Endothelial cell of umbilical vein (primary cell): ENCODE data around the gene ADD2.

Source experiments
- CTCF ChIP-seq, 2 donors: IDR thresholded peaks; 1 replicate in 1 of 2; 2 replicates in 1 of 2; pipeline ENCODE4 v1.5.1; 2011; ENCODE audit warnings: low read length in 2 of 2, mild to moderate bottlenecking in 2 of 2, moderate library complexity in 2 of 2, control low read depth in 1 of 2, inconsistent platforms in 1 of 2, low read depth in 1 of 2; ENCODE audit not compliant: insufficient read depth in 1 of 2; ENCODE audit errors: extremely low read depth in 1 of 2
- EZH2 ChIP-seq: IDR thresholded peaks from 2 replicates; pipeline ENCODE4 v1.6.1; 2012; ENCODE audit warnings: borderline replicate concordance, low read depth, mild to moderate bottlenecking, moderate library complexity, low read length, inconsistent platforms; ENCODE audit not compliant: severe bottlenecking
- FOS ChIP-seq: IDR thresholded peaks from 2 replicates; pipeline ENCODE4 v1.6.1; 2011; ENCODE audit warnings: mild to moderate bottlenecking, low read length, moderate library complexity, borderline replicate concordance; ENCODE audit not compliant: insufficient read depth
- MAX ChIP-seq: IDR thresholded peaks from 2 replicates; pipeline ENCODE4 v1.6.1; 2011; ENCODE audit not compliant: insufficient read depth, insufficient read length
- POLR2A ChIP-seq: IDR thresholded peaks from 2 replicates; pipeline ENCODE4 v1.6.1; 2012; ENCODE audit warnings: low read depth, mild to moderate bottlenecking, control low read depth, low read length
- POLR2AphosphoS5 ChIP-seq: IDR thresholded peaks from 2 replicates; pipeline ENCODE4 v1.6.1; 2012; ENCODE audit warnings: low read depth, mild to moderate bottlenecking, control low read depth, low read length, moderate library complexity; ENCODE audit not compliant: insufficient read depth

- TF ChIP-seq CTCF (IDR thresholded peaks at IDR 0.05; ENCODE audit: extremely low read depth in 1 of 2, insufficient read depth in 1 of 2, low read depth in 1 of 2, low read length in 2 of 2) (no peak), POLR2AphosphoS5 (no peak), POLR2A (no peak), EZH2 (no peak), MAX (no peak), FOS (peak; percentile 45)
These were observed 126.7 kb downstream of the ADD2 start for GRCh38 chr2:70641263-70641784.
